Lung (tissue), 12 donors: ENCODE measurements around the gene CCN2. TPM values are rescaled to one million over a fixed set of nuclear protein-coding genes. Genes with fewer than 3 reads are reported as not detected.

Experiments used
- ATAC-seq: fragments of 200-7000 bp; cut with Tn5 transposase; one replicate; pipeline ENCODE4 v1.9.1; 2020; ENCODE audit warnings: moderate number of reproducible peaks; ENCODE audit not compliant: insufficient read depth, low FRiP score
- DNase-seq, 3 donors: peaks; one replicate each; pipeline ENCODE4 v3.0.0-alpha.2; 2013 to 2017
- H3K27ac ChIP-seq, 2 donors: one replicate each; pipeline ENCODE4 v1.5.1; 2013; ENCODE audit warnings: mild to moderate bottlenecking in 2 of 2, moderate library complexity in 2 of 2, control low read depth in 1 of 2, inconsistent platforms in 1 of 2, low read depth in 1 of 2, low read length in 1 of 2
- H3K27me3 ChIP-seq, 3 donors: one replicate each; pipeline ENCODE4 v1.5.1; 2013; ENCODE audit warnings: low read length in 2 of 3; ENCODE audit not compliant: control insufficient read depth in 3 of 3, insufficient read depth in 3 of 3
- H3K36me3 ChIP-seq, 4 donors: one replicate each; pipeline ENCODE4 v1.5.1; 2013; ENCODE audit warnings: low read length in 4 of 4, mild to moderate bottlenecking in 1 of 4, moderate library complexity in 1 of 4; ENCODE audit not compliant: control insufficient read depth in 4 of 4, insufficient read depth in 4 of 4
- H3K4me1 ChIP-seq, 5 donors: one replicate each; pipeline ENCODE4 v1.5.1; 2013; ENCODE audit warnings: low read length in 5 of 5, mild to moderate bottlenecking in 2 of 5, moderate library complexity in 1 of 5; ENCODE audit not compliant: control insufficient read depth in 5 of 5, insufficient read depth in 5 of 5
- H3K4me3 ChIP-seq: one replicate; pipeline ENCODE4 v1.5.1; 2013; ENCODE audit warnings: mild to moderate bottlenecking, control low read depth, moderate library complexity
- H3K9ac ChIP-seq, 2 donors: one replicate each; pipeline ENCODE4 v1.5.1; 2013; ENCODE audit warnings: low read length in 2 of 2, control low read depth in 1 of 2; ENCODE audit not compliant: insufficient read depth in 1 of 2
- H3K9me3 ChIP-seq, 4 donors: one replicate each; pipeline ENCODE4 v1.5.1; 2013; ENCODE audit warnings: low read length in 3 of 4, mild to moderate bottlenecking in 1 of 4, moderate library complexity in 1 of 4; ENCODE audit not compliant: control insufficient read depth in 4 of 4, insufficient read depth in 3 of 4
- WGBS, 2 donors: extraction: QIAGEN DNeasy Blood & Tissue Kit; methylation state at CpG; one replicate each; pipeline ENCODE4 v1.1.7; 2013; 5-methylcytosine and 5-hydroxymethylcytosine counted together
- polyA plus RNA-seq, 2 donors: library from polyadenylated mRNA; stranded (reverse); fragments of 200-250 nt; gene quantifications; one replicate each; pipeline ENCODE4 v1.2.1, GENCODE V29; 2013
- total RNA-seq, 2 donors: library from RNA; depleted of rRNA in 1 of 2; stranded (reverse); fragments of >200 nt in 1 of 2; gene quantifications; one replicate each; pipeline ENCODE4 v1.2.1, GENCODE V29; 2014 to 2021
- TF ChIP-seq, protein P1 (sequence below): IDR thresholded peaks from 2 replicates; pipeline ENCODE4 v1.5.1; 2012; ENCODE audit warnings: mild to moderate bottlenecking; ENCODE audit errors: control extremely low read depth, extremely low read depth
- donor health status: control.
- donor health status: control.
- donor health status: Bipolar disorder and iron deficiency.
- donor health status: healthy.
- donor health status: DM: yes; HTN: yes; CAD: no.

Gene CCN2
- total and polyA plus RNA-seq, 4 donors = 33.9 to 159 (median 114) TPM

- no peak overlapping the region for H3K27ac ChIP-seq
- no peak overlapping the region for H3K9ac ChIP-seq
- no peaks in the 10 kb centered on the region for H3K36me3 ChIP-seq
- H3K27me3 ChIP-seq = no peaks in the 10 kb centered on the region
- no peak overlapping the region for H3K4me3 ChIP-seq
- DNase-seq = no peak
- H3K9me3 ChIP-seq = peaks cover 0 to 7% (median 1%) of the 10 kb centered on the region in 4 donors
- no peaks in the 10 kb centered on the region for H3K4me1 ChIP-seq
- 84 to 100% methylated on average over 1 of the region's 1 CpG for WGBS, 2 donors
- no peak for ATAC-seq
- TF ChIP-seq, protein P1, sequence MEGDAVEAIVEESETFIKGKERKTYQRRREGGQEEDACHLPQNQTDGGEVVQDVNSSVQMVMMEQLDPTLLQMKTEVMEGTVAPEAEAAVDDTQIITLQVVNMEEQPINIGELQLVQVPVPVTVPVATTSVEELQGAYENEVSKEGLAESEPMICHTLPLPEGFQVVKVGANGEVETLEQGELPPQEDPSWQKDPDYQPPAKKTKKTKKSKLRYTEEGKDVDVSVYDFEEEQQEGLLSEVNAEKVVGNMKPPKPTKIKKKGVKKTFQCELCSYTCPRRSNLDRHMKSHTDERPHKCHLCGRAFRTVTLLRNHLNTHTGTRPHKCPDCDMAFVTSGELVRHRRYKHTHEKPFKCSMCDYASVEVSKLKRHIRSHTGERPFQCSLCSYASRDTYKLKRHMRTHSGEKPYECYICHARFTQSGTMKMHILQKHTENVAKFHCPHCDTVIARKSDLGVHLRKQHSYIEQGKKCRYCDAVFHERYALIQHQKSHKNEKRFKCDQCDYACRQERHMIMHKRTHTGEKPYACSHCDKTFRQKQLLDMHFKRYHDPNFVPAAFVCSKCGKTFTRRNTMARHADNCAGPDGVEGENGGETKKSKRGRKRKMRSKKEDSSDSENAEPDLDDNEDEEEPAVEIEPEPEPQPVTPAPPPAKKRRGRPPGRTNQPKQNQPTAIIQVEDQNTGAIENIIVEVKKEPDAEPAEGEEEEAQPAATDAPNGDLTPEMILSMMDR = no peak
Observed at GRCh38 chr6:131898718-131899117, 52.5 kb downstream of the CCN2 start.

Other genes starting within 250 kb of the CCN2 start
- not detected for gene OR2A4, start 250.0 kb downstream of the CCN2 start, total RNA-seq
- gene OR2A4, start 250.0 kb downstream of the CCN2 start, polyA plus RNA-seq = not detected
- not detected for gene CTAGE9, start 240.4 kb downstream of the CCN2 start, total RNA-seq
- not detected for gene CTAGE9, start 240.4 kb downstream of the CCN2 start, polyA plus RNA-seq
- 1 to 10 TPM; 1.2 to 7.3 TPM for gene ENPP1, start 143.4 kb downstream of the CCN2 start, total RNA-seq
- under 1 TPM; 0.21 to 0.47 TPM for gene ENPP1, start 143.4 kb downstream of the CCN2 start, polyA plus RNA-seq